GM20431 (cell line): Measurements from ENCODE around the gene HMCES.
"Not testable (repeated sequence)": the region's sequence is repeated elsewhere in the genome, so short reads cannot be mapped to it uniquely, and the experiment has no call there.

ENCODE experiments used
- in situ Hi-C: fragments of 300-500 bp; cut with MseI, MboI; formaldehyde crosslinking; loops from one replicate; pipeline ENCODE4 v1.15.0; 2020; ENCODE audit warnings: low sequenced_read_pairs; ENCODE audit not compliant: unreplicated experiment

The HMCES gene

GRCh38 chr3:129316248-129317013 lies 37.8 kb downstream of the HMCES start:
- in situ Hi-C loops = no loop called here

GRCh38 chr3:129317014-129317771 lies 38.5 kb downstream of the HMCES start:
- in situ Hi-C loops = no loop called here

- in situ Hi-C loops = no loop called here
Measured at GRCh38 chr3:129317848-129318247, 39.2 kb downstream of the HMCES start.

GRCh38 chr3:129318921-129319320 lies 40.3 kb downstream of the HMCES start:
- in situ Hi-C loops = no loop called here

- in situ Hi-C loops = no loop called here
Measured at GRCh38 chr3:129320261-129320660, 41.6 kb downstream of the HMCES start.

GRCh38 chr3:129320825-129321487 lies 42.3 kb downstream of the HMCES start:
- in situ Hi-C loops = no loop called here

- in situ Hi-C loops = no loop called here
Measured at GRCh38 chr3:129321887-129322286, 43.2 kb downstream of the HMCES start.

- in situ Hi-C loops = no loop called here
Measured at GRCh38 chr3:129323651-129324294, 45.1 kb downstream of the HMCES start.

GRCh38 chr3:129324855-129325254 lies 46.2 kb downstream of the HMCES start:
- in situ Hi-C loops = no loop called here

GRCh38 chr3:129325383-129325782 lies 46.7 kb downstream of the HMCES start:
- in situ Hi-C loops = no loop called here

GRCh38 chr3:129326138-129326537 lies 47.5 kb downstream of the HMCES start:
- in situ Hi-C loops = no loop called here

GRCh38 chr3:129326595-129326994 lies 47.9 kb downstream of the HMCES start:
- in situ Hi-C loops = no loop called here

GRCh38 chr3:129327510-129327909 lies 48.8 kb downstream of the HMCES start:
- in situ Hi-C loops = no loop called here

GRCh38 chr3:129329858-129330257 lies 51.2 kb downstream of the HMCES start:
- in situ Hi-C loops = no loop called here

GRCh38 chr3:129330409-129330808 lies 51.7 kb downstream of the HMCES start:
- in situ Hi-C loops = no loop called here

GRCh38 chr3:129333891-129334290 lies 55.2 kb downstream of the HMCES start:
- in situ Hi-C loops = no loop called here

GRCh38 chr3:129336093-129336706 lies 57.5 kb downstream of the HMCES start:
- in situ Hi-C loops = no loop called here

GRCh38 chr3:129337719-129338118 lies 59.0 kb downstream of the HMCES start:
- in situ Hi-C loops = not testable (repeated sequence)

- in situ Hi-C loops = not testable (repeated sequence)
Measured at GRCh38 chr3:129339186-129339585, 60.5 kb downstream of the HMCES start.

GRCh38 chr3:129339833-129340232 lies 61.2 kb downstream of the HMCES start:
- in situ Hi-C loops = not testable (repeated sequence)
